Measurements from ENCODE around the gene PAFAH1B2. TPM values are rescaled to one million over a fixed set of nuclear protein-coding genes. Genes with fewer than 3 reads are reported as not detected.
A peak's percentile ranks its signal among the peaks of the same experiment; 100 is the strongest.

Gene PAFAH1B2
- total RNA-seq, 2 donors from 2014 or later: 30.0 to 44.9 TPM

GRCh38 chr11:117176186-117176585 lies 32.1 kb downstream of the PAFAH1B2 start:
- Histone ChIP-seq H3K4me1 (peaks cover 40% of the 10 kb centered on the region), H3K9me3 (no peaks in the 10 kb centered on the region), H3K4me3 (no peak overlapping the region), H3K27ac (no peak overlapping the region), H3K36me3 (replicated peaks in 1 of 2; ENCODE audit: insufficient read depth in 1 of 2, low read depth in 2 of 2) (no peaks in the 10 kb centered on the region), H3K27me3 (no peaks in the 10 kb centered on the region)
- 23 to 26% methylated on average over 1 of the region's 1 CpG for WGBS, 2 donors
- TF ChIP-seq POLR2A (IDR thresholded peaks at IDR 0.05): no peak
- no peak for TF ChIP-seq CTCF (IDR thresholded peaks at IDR 0.05)
- DNase-seq: no peak
- intact Hi-C loops (cut with DNase I): no loop called here
- no peak for ATAC-seq

- H3K4me1 ChIP-seq: peaks cover 52% of the 10 kb centered on the region
- H3K9me3 ChIP-seq: no peaks in the 10 kb centered on the region
- no peak overlapping the region for H3K4me3 ChIP-seq
- intact Hi-C loops (cut with DNase I): no loop called here
- 45 to 54% methylated on average over 7 to 10 of the region's 10 CpGs for WGBS, 2 donors
- DNase-seq (no peak), ATAC-seq (no peak)
- TF ChIP-seq POLR2A (IDR thresholded peaks at IDR 0.05) (no peak), CTCF (IDR thresholded peaks at IDR 0.05) (no peak)
- H3K27me3 ChIP-seq: no peaks in the 10 kb centered on the region
- H3K36me3 ChIP-seq (replicated peaks in 1 of 2; ENCODE audit: insufficient read depth in 1 of 2, low read depth in 2 of 2): peaks cover 0 to under 1% of the 10 kb centered on the region in 2 donors
- H3K27ac ChIP-seq: peak overlapping the region; percentile 94 to 96 (median 95)
Observed at GRCh38 chr11:117177534-117178209, 33.6 kb downstream of the PAFAH1B2 start.

GRCh38 chr11:117178210-117179034 lies 34.3 kb downstream of the PAFAH1B2 start, which contains the start of gene SIDT2:
SIDT2 (plus strand) TSS chr11:117178743; CDS start chr11:117179264, 521 bp downstream.
- TF ChIP-seq CTCF (IDR thresholded peaks at IDR 0.05) (peak in 1 of 7 experiments; percentile 30), POLR2A (IDR thresholded peaks at IDR 0.05) (peak; percentile 86 to 92 (median 92))
- Histone ChIP-seq H3K4me1 (peaks cover 52% of the 10 kb centered on the region), H3K36me3 (replicated peaks in 1 of 2; ENCODE audit: insufficient read depth in 1 of 2, low read depth in 2 of 2) (peaks cover 0 to 3% of the 10 kb centered on the region in 2 donors), H3K27me3 (no peaks in the 10 kb centered on the region), H3K9me3 (no peaks in the 10 kb centered on the region), H3K27ac (peak within 1 kb of the TSS; percentile 94 to 96 (median 95)), H3K4me3 (peak within 1 kb of the TSS; percentile 78 to 80)
- DNase-seq (peak; percentile 94 to 96 (median 95)), ATAC-seq (peak; percentile 92)
- intact Hi-C loops (cut with DNase I): no loop called here
- WGBS, 2 donors: 1% methylated on average over 21 to 51 of the region's 51 CpGs

- no peaks in the 10 kb centered on the region for H3K9me3 ChIP-seq
- H3K27me3 ChIP-seq: no peaks in the 10 kb centered on the region
- TF ChIP-seq CTCF (IDR thresholded peaks at IDR 0.05) (peak in 1 of 7 experiments; percentile 5), POLR2A (IDR thresholded peaks at IDR 0.05) (no peak)
- peak overlapping the region; percentile 78 to 80 for H3K4me3 ChIP-seq
- intact Hi-C loops (cut with DNase I): no loop called here
- 1% methylated on average over 19 to 39 of the region's 39 CpGs for WGBS, 2 donors
- H3K4me1 ChIP-seq: peaks cover 60% of the 10 kb centered on the region
- ATAC-seq (peak; percentile 38), DNase-seq (peak in 3 of 4 donors; percentile 57 to 58 (median 57))
- peak overlapping the region; percentile 94 to 96 (median 95) for H3K27ac ChIP-seq
- peaks cover 0 to 3% of the 10 kb centered on the region in 2 donors for H3K36me3 ChIP-seq (replicated peaks in 1 of 2; ENCODE audit: insufficient read depth in 1 of 2, low read depth in 2 of 2)
Observed at GRCh38 chr11:117179048-117179999, 35.2 kb downstream of the PAFAH1B2 start.

All from body of pancreas (tissue), 4 donors.